Kidney epithelial cell (primary cell): ENCODE data around the gene RAD23A. TPM values are rescaled to one million over a fixed set of nuclear protein-coding genes. Genes with fewer than 3 reads are reported as not detected.

ENCODE experiments used
- DNase-seq: peaks from one replicate; pipeline ENCODE4 v3.0.0-alpha.2; 2010; ENCODE audit warnings: low read depth
- H3K27me3 ChIP-seq: 2 replicates; pipeline ENCODE4 v1.6.0; 2011; ENCODE audit warnings: low read length; ENCODE audit not compliant: control insufficient read depth, insufficient read depth
- H3K36me3 ChIP-seq: 2 replicates; pipeline ENCODE4 v1.5.1; 2011; ENCODE audit warnings: low read length; ENCODE audit not compliant: control insufficient read depth, insufficient read depth
- H3K4me3 ChIP-seq: 2 replicates; pipeline ENCODE4 v1.5.1; 2011; ENCODE audit warnings: low read depth, mild to moderate bottlenecking, control low read depth, low read length
- CTCF ChIP-seq: IDR thresholded peaks from 2 replicates; pipeline ENCODE4 v1.5.1; 2011; ENCODE audit warnings: mild to moderate bottlenecking, moderate library complexity, low read length, control low read depth, inconsistent platforms; ENCODE audit not compliant: insufficient read depth, poor library complexity, severe bottlenecking
- total RNA-seq: library from RNA; depleted of rRNA; stranded (reverse); fragments of >200 nt; gene quantifications from 2 replicates; pipeline ENCODE4 v1.2.3, GENCODE V29; 2015

Gene RAD23A
- total RNA-seq, 1 donor from 2014 or later: 138 TPM

- H3K27me3 ChIP-seq: no peaks in the 10 kb centered on the region
- no peak overlapping the region for H3K4me3 ChIP-seq
- no peak for DNase-seq
- no peak for TF ChIP-seq CTCF
- H3K36me3 ChIP-seq: peaks cover 2% of the 10 kb centered on the region
These were observed 9.1 kb upstream of the RAD23A start for GRCh38 chr19:12936582-12936981.

- Histone ChIP-seq H3K4me3 (peak overlapping the region; percentile 93), H3K36me3 (peaks cover 2% of the 10 kb centered on the region), H3K27me3 (no peaks in the 10 kb centered on the region)
- TF ChIP-seq CTCF: no peak
- no peak for DNase-seq
These were observed 8.4 kb upstream of the RAD23A start for GRCh38 chr19:12937093-12937926.

- Histone ChIP-seq H3K4me3 (peak within 1 kb of the TSS; percentile 93), H3K36me3 (peaks cover 3% of the 10 kb centered on the region), H3K27me3 (no peaks in the 10 kb centered on the region)
- peak; percentile 92 for DNase-seq
- TF ChIP-seq CTCF: no peak
These were observed 7.5 kb upstream of the RAD23A start, which contains the start of gene CALR for GRCh38 chr19:12937927-12938778. Gene CALR (plus strand): TSS chr19:12938609. CDS start chr19:12938680, 71 bp downstream.

GRCh38 chr19:12938779-12939601 lies 6.7 kb upstream of the RAD23A start:
- Histone ChIP-seq H3K36me3 (peaks cover 5% of the 10 kb centered on the region), H3K4me3 (peak overlapping the region; percentile 93), H3K27me3 (no peaks in the 10 kb centered on the region)
- TF ChIP-seq CTCF: peak; percentile 22
- DNase-seq: no peak

- Histone ChIP-seq H3K27me3 (no peaks in the 10 kb centered on the region), H3K36me3 (peaks cover 5% of the 10 kb centered on the region), H3K4me3 (peak overlapping the region; percentile 93)
- no peak for DNase-seq
- no peak for TF ChIP-seq CTCF
These were observed 5.7 kb upstream of the RAD23A start for GRCh38 chr19:12939975-12940423.
